DMS114 treated with DMSO at 0.1 percent for 48 hours (cell line): ENCODE results near the gene UMODL1.

ENCODE experiments used
- DNase-seq: peaks from one replicate; lab custom pipeline; 2025; ENCODE audit not compliant: unreplicated experiment; lab: John Stamatoyannopoulos, UW

Gene UMODL1

DNA sequence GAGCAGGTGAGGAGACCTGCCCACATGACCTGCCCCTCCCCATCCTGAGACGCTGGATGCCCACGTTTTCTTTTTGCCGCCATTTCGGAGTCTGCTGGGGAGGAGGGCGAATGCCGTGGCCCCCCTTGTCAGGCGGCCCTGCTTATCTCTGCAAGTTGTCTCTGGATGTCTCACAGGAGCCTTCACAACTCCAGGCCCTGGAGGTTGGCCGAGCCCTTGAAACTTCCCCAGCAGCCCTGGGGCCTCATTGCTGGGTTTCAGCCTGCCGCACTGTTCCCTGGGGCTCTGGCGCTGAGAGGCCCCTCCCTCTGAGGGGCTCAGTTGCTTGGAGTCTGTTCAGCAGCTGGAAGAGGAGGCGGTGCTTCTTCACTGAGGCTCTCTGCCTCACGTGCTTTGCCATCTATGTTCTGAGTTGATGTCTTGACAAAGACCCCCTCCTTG is 31.2 kb upstream of the UMODL1 start:
- DNase-seq = no peak

DNA sequence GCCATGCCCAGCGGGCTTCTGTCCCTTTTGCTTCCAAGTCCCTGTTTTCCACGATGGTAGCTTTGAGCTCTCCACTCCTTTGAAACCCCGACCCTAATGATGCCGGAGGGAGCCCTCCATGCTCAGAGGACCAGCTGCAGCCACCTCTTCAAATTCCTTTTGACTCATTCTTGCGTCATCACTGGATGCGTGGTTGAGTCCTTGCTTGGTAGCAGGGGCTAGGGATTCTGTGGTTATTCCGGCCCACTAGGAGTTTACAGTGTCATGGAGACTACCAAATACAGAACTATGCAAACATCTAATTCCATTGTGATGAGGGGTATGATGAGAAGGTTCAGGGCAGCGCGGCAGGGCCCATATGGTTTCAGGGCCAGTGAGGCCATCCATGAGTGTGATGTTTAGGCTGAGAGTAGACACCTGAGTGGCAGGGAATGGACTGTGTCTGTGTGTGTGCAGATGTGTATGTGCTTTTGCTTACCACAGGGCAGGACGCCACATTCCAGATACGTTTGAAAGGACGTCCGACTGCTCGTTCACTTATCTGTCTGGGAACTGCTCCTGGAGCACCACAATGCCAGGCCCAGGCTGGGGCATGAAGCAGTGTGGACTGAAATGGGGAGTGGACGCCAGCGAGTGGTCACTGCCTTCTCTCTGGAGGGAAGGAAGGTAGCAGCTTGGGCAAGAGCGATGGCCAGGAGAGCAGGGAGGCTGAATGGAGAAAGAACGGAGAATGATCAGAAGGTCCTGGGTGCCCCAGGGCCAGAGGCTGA is 30.5 kb upstream of the UMODL1 start:
- DNase-seq = no peak

DNA sequence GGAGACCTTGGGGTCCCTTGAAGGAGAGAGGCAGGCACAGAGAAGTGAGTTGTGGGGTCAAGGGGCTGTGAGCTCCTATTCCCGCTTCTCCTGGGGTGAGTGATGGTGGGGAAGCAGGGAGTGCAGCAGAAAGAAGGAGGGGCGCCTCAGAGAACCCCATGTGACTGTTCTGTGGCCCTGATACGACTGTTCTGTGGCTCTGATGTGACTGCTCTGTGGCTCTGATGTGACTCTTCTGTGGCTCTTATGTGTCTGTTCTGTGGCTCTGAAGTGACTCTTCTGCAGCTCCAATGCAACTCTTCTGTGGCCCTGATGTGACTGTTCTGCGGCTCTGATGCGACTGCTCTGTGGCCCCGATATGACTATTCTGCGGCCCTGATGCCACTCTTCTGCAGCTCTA is 29.9 kb upstream of the UMODL1 start:
- no peak for DNase-seq

DNA sequence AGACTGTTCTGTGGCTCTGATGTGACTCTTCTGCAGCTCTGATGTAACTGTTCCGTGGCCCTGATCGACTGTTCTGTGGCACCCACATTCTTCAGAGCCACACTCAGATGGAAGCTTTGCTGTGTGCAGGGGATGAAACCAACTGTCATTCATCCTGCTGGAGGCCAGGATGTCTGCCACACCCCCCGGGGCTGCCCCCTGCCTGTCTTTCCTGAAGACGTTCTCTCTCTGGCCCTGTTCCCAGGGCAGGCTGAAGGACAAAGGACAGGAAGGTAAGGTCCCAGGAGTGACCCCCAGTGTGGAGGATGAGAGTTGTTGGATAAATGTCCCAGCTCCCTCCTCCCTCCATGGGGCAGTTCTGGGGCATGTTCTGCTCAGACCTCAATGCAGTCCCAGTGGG is 29.4 kb upstream of the UMODL1 start:
- no peak for DNase-seq

DNA sequence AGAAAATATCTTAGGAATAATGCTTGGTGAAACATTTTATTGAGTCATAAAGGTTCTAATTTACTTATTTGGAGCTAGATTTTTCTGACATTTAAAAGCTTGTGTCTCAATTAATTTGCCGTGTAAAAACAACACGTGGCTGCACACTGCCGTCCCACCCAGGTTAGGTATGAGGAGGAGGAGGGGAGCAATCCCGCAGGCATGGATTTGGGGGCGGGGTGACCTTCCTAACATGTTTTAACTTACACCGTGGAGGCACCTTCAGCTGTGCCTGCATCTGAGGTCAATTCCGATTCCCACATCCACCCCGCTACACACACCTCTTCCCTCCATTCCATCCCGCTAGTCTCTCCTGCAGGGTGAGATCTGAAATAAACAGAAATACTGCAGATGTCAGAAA is 28.5 kb upstream of the UMODL1 start:
- DNase-seq = no peak

DNA sequence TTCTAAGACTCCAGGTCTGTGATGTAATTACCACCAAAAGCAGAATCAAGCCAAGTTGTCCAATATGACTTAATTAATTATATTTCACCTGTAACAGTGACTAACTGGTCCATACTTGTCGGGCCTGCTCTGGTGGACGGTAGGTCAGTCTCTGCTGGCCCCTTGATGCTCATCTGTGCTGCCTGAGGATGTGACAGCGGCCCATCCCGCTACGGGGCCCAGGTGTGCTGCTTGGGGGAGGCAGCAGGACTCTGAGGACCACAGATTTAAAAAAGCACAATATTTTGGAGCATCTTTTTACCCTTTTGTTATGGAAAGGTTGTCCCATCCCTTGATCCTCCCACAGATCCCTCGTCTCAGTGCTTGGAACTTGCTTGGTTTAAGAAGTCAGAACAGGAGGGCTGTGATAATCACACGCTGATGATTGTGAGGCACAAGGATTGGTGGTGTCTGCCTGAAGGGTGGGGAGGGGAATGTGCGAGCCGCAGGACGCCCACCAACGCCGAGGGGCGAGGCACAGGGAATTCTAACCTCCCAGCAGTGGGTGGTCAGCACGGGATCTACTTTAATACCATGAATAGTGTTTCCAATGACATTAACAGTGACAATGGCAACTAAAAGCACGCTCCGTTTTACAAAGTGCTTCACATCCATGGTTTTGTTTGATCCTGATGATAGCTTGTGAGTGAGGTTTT is 27.8 kb upstream of the UMODL1 start:
- DNase-seq = no peak

DNA sequence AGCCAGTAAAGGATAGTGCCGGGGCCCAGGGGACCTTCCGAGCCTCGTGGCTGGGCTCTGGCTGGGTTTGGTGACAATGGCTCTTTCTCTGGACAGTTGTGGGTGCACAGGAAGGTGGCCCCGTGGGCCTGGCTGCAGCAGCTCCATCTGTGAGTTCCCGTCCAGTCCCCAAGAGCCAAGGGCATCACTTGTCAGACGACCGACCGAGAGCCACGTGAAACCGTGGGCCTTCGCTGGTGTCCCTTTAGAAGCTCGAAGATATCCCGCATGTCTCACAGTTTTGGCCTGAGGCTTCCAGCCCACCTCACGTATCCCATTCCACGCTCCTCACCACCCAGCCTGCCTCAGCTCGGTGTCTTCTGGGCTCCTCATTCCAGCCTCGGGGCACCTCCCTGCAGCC is 27.2 kb upstream of the UMODL1 start:
- DNase-seq = no peak

DNA sequence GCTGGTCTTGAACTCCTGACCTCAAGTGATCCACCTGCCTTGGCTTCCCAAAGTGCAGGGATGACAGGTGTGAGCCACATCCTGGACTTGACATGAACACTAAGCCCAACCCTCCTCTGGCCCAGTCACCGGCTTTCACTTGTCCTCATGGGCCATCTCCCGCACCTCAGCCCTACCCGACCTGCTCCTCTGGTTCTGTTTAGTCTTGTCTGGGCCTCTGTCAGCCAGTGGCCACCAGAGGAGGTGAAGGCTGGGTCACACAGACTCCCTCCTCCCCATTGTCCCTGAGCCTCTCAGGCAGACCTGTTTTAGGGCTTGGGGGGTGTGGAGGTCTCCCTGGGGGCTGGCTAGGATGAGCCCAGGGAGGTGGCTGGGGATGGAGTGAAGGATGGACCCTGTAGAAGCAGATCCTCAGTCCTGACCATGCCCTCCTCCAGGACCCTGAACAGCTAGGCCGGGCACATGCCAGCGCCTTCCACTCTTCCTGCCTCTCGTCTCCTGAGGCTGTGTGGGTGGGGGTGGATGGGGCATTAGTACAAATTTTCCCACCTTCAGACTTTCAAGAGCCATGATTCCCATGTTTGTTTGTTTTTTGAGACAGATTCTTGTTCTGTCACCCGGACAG is 26.1 kb upstream of the UMODL1 start:
- no peak for DNase-seq

DNA sequence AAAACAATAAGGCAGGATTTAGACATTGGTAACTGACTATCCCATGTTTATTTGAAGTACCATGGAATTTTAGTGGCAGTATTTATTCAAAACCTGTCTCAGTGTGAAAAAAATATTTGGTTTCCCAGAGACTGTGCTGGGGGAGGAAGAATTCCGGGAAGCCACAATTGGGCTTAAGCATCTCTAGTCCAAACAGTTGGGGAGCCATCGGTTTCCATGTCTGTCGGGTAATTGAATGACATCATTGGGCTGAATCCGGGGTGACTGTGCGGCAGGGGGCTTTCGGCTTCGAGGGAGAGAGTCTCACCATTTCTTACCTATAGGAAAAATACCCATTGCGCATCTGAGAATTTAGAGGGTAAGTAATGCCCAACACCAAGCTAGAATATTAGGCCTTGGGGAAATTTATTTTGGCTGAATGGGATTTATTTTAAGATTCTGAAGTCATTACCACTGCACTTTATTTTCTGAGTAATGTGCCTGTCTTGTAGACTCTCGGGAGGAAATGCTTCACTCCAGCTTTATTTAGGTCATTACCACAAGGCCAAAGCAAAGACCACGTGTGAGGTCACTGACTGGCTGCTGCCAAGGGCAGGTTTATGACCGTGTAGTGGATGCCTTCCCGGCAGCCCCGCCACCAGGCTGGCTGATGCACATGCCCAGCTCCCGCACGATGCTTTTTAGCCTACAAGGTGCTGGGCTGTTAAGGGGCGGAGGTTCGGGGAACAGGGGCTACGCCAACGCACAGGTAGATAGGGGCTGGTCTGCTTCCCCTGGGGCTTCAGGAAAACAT is 23.1 kb upstream of the UMODL1 start:
- DNase-seq = no peak

DNA sequence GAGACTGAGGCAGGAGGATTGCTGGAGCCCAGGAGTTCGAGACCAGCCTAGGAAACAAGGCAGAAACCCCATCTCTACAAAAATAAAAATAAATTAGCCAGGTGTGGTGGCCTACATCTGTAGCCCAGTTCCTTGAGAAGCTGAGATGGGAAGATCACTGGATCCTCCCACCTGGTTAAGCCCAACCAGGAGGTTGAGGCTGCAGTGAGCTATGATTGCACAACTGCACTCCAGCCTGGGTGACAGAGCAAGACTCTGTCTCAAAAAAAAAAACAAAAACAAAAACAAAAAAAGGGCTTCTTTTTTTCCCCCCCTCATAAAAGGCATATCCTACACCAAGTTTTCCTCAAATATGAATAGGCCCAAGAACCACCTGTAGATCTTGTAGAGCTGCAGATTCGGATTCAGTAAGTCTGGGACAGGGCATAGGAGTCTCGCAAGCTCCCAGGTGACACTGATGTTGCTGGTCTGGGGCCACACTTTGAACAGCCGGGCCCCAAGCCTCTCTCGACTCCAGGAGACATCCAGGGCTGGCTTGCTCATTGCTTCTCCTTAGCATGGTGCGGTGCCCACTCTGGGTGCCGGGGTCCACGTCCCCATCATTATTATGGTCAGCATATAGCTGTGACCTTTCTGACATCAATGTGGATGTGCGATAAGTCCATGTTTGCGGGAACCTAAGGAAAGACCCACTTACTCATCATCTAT is 22.1 kb upstream of the UMODL1 start:
- DNase-seq = no peak

DNA sequence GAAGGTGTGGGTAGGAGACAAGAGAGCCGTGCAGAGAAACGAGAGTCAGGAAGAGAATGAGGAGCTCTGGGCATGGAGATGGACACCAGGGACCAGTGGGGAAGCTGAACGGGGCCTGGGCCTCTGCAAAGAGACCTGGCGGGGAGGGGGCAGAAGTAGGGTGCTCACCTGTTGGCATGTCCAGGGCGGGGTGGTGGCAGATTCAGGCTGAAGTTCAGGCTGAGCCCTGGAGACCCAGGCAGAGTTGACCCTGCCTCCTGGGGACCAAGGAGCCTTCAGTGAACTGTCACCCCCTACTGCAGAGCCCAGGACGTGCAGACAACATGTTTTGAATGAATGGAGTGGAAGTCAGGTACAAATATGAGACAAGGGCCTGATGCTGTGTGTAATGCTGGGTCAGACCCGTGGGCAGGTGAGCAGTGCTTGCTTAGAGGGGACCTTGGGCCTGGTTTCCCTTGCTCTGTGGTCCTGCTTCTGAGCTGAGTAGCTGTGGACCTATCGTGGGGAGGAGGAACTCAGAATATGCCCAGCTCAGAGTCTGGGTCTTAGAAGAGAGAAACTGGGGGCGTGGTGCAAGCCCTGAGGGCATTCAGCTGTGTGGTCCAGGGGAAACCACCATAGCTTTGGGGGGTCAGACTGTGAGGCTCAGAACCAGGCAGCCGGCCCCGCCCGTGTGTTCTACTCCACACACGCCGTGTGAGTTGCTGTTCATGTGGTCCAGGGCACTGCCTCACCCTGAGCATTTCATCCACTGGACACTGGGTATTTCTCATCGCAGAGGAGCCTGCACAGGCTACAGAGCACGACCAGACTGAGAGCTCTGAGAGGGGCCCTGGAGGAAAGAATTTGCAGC is 21.3 kb upstream of the UMODL1 start:
- DNase-seq = no peak

DNA sequence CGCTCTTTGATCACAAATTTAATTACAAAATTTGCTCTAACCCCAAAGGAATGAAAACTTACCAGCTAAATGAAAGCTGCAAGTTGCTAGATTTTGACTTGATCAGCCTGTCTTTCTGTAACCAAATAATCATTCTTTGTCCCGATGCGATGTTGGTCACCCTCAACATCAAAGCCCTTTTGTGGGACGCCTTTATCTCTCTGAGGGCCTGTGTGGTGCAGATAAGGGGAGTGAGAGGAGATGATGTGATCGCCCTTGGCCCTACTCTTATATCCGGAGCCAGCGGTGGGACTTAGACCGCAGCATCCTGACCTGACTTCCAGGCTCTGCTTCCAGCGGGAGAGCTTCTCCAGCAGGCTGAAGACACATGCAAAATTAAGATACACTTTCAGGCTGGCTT is 19.3 kb upstream of the UMODL1 start:
- DNase-seq = no peak

DNA sequence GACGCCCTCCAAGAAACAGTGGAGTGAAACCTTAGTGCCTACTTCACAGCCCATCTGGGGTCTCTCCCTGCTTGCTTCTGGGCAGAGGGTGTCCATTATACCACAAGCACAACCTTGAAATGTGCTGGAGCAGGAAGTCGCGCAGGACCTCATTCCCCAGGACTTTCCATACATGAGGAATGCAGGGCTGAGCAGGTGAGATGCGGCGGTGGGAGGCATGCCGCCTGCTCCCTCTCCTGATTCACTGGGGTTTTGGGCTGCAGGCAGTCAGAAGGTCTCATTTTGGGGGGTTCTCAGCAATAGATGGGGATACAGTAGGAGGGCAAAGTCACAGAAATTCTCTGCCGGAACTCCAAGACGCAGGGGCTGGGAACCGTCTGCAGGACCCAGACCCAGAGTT is 15.7 kb upstream of the UMODL1 start:
- no peak for DNase-seq

DNA sequence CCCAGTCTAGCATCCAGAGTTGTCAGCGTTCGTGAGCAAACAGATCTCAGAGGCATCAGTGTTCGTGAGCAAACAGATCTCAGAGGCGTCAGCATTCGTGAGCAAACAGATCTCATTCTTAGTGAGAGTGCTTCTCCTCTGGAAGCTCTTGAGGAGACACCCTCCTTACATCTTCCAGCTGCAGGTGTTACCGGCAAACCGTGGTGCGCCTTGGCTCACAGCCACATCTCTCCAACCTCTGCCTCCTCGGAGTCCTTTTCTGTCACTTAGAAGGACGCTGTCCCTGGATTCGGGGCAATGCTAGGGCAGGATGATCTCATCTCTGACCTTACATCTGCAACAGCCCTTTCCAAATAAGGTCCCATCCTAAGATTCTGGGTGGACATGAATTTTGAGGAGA is 14.6 kb upstream of the UMODL1 start:
- no peak for DNase-seq

DNA sequence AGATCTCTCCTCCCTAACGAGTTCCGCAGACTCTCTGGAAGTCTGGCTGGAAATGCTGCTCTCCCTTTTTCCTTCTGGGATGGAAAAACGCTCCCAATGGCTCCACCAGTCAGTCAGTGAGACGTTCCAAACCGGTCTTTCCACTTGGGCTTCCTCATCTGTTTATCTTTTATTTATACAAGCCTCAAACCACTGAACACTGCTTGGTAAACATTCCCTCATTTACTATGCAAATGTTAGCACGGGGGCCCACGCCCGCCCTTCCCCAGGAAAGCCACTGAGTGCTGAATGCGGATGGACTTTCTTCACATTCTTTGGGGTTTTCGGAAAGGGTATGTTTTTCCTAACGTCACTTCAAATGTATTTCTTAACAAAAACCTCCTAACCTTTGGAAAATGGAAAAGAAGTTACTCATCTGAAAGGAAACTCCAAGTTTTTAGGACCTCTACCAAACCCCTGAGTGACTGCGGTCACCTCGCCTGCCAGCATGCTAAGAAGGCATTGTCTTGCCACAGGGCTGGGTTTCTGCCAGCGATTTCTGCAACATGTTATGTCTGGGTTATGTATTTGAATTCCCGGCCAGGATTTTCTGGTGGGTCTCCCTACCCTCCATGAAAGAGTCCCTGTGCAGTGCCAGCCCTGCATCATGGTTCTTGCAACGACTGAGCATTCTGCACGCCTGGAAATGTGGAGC is 14.0 kb upstream of the UMODL1 start:
- no peak for DNase-seq

DNA sequence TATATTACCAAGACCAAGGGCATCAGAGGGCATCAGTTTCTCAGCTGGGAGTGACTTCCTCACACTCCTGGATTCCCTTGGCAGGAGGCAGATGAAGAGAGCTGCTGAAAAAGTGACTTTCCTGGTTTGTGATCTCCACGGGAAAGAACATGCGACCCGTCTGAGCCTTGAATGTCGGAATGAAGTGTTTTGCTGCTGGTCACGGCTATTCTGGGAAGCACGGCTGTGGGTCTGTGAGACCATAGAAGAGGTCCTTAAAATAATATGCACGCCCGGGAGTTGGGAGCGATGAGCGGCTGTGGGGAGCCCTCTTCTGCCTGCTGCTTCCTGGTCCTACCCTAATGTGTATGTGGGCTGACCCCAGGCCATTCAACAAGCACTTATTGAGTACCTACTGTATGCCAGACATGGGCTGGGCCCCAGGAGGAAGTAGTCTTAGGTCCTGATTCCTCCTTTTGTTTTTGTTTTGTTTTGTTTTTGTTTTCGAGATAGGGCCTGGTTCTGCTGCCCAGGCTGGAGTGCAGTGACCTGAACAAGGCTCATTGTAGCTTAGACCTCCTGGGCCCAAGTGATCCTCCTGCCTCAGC is 13.2 kb upstream of the UMODL1 start:
- no peak for DNase-seq

DNA sequence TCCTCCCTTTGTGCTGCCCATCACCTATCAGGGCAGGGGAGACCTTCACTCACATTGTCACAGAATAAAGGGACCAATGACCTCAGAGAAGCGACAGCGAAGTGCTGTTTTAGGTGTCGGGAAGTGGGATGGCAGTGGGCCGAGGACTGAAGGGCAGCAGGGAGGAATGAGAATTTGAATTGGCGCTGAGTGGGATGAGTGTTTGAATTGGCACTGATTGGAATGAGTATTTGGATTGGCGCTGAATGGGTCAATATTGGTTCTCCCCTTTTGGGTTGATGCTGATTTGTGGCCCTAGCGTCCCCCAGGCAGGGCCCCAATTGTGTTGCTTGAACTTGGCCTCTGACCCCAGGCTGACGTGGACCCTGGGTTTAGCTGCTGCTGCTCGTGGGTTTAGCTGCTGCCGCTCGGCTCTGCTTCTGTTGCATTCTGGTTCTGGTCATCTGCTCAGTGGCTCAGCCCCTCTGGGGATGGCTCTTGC is 12.4 kb upstream of the UMODL1 start:
- no peak for DNase-seq

DNA sequence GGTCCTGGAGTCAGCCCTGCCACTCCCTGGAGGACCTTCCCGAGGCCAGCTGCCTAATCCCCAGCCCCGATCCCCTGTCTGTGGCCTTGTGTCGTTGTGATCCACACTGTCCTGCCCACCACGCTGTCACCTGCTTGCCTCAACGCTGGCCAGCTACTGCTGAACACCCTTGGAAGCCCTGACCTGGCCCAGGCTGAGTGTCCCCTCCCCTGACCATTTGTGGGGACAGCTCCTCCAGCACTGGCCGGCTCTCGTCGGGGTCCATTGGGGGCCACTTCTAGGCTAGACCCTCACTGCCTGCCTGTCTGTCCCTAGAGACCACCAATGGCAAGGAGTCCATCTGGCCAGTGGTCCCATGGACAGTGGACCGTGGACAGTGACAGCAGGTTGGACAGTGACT is 12.0 kb upstream of the UMODL1 start:
- no peak for DNase-seq

DNA sequence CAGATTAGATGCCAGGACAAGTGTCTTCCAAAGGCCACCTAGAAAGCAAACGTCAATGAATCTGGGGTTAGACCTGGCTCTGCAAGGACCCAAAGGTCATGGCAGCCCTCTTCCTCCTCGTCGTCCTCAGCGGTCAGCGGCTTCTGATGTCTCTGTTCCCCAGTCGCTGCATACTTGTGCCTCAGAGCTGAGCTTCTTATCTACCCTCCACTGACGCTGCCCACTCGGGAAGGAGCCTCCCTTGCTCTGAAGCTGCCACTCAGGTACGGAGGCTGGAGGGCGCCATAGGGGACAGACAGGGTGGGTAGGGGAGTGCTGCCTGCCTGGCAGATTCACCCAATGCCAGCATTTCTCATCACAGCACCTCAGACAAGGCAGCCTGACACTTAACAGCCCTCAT is 11.4 kb upstream of the UMODL1 start:
- no peak for DNase-seq
